Caco-2 (cell line): ENCODE results near the gene IL24. TPM values are rescaled to one million over a fixed set of nuclear protein-coding genes. Genes with fewer than 3 reads are reported as not detected.

ENCODE experiments used
- BruUV-seq: library from RNA; stranded (reverse); fragments of 400-500 nt; replicated peaks from 2 replicates; lab custom pipeline; 2021; lab: Mats Ljungman, UMichigan
- CTCF ChIA-PET: fragments of 300-600 bp; sonication (Branson Sonifier 250); formaldehyde crosslinking; loops from one replicate; lab custom pipeline; 2022; ENCODE audit warnings: antibody characterized with exemption; lab: Charles Lee
- POLR2A ChIA-PET: fragments of 300-600 bp; sonication (Branson Sonifier 250); formaldehyde crosslinking; loops from one replicate; lab custom pipeline; 2022; ENCODE audit warnings: antibody characterized with exemption; lab: Charles Lee
- DNase-seq, 2 experiments: peaks; one replicate each; pipeline versions ENCODE4 v3.0.0 to v3.0.0-alpha.2; 2020 to 2022
- H3K27me3 ChIP-seq: replicated peaks from 2 replicates; pipeline ENCODE4 v1.6.0; 2011; ENCODE audit warnings: low read length; ENCODE audit not compliant: control insufficient read depth, insufficient read depth
- H3K36me3 ChIP-seq: 2 replicates; pipeline ENCODE4 v1.5.1; 2011; ENCODE audit warnings: low read length; ENCODE audit not compliant: control insufficient read depth, insufficient read depth
- H3K4me1 ChIP-seq: fragments of 250-450 bp; sonication (Bioruptor Pico); 2 replicates; pipeline ENCODE4 v1.5.1; 2020; ENCODE audit warnings: mild to moderate bottlenecking
- H3K4me3 ChIP-seq: 2 replicates; pipeline ENCODE4 v1.5.1; 2011; ENCODE audit warnings: low read depth, mild to moderate bottlenecking, control low read depth, low read length
- H3K9me3 ChIP-seq: fragments of 250-450 bp; sonication (Bioruptor Pico); 2 replicates; pipeline ENCODE4 v1.5.1; 2020; ENCODE audit warnings: mild to moderate bottlenecking, moderate library complexity
- H3K27ac Mint-ChIP-seq: one replicate; pipeline ENCODE4 v1.8.0; 2022; ENCODE audit warnings: mixed read lengths; ENCODE audit not compliant: unreplicated experiment
- H3K27me3 Mint-ChIP-seq: one replicate; pipeline ENCODE4 v1.8.0; 2022; ENCODE audit warnings: mixed read lengths; ENCODE audit not compliant: insufficient read depth, unreplicated experiment
- H3K36me3 Mint-ChIP-seq: one replicate; pipeline ENCODE4 v1.8.0; 2022; ENCODE audit warnings: mild to moderate bottlenecking, mixed read lengths; ENCODE audit not compliant: insufficient read depth, unreplicated experiment
- H3K4me1 Mint-ChIP-seq: one replicate; pipeline ENCODE4 v1.8.0; 2022; ENCODE audit warnings: low read depth, mixed read lengths; ENCODE audit not compliant: unreplicated experiment
- H3K4me3 Mint-ChIP-seq: one replicate; pipeline ENCODE4 v1.8.0; 2022; ENCODE audit warnings: mild to moderate bottlenecking, moderate library complexity, mixed read lengths; ENCODE audit not compliant: unreplicated experiment
- H3K9me3 Mint-ChIP-seq: one replicate; pipeline ENCODE4 v1.8.0; 2022; ENCODE audit warnings: mixed read lengths; ENCODE audit not compliant: unreplicated experiment
- intact Hi-C: fragments of 100-400 bp; cut with micrococcal nuclease; formaldehyde crosslinking; loops from one replicate; pipeline ENCODE4 v1.10.0; 2022; ENCODE audit not compliant: unreplicated experiment
- total RNA-seq: library from RNA; stranded (reverse); gene quantifications from 2 replicates; pipeline ENCODE4 v1.2.3, GENCODE V29; 2022
- TF ChIP-seq, protein P1 (sequence below), 2 experiments: fragments of 200-600 bp in 1 of 2; IDR thresholded peaks; 1 replicate in 1 of 2; 2 replicates in 1 of 2; pipeline versions ENCODE4 v1.5.1 to v1.8.0; 2011 to 2022; ENCODE audit warnings: antibody characterized with exemption in 1 of 2, control low read depth in 1 of 2, inconsistent platforms in 1 of 2, low read depth in 1 of 2, low read length in 1 of 2, mild to moderate bottlenecking in 1 of 2, moderate library complexity in 1 of 2; ENCODE audit not compliant: insufficient read depth in 1 of 2, severe bottlenecking in 1 of 2, unreplicated experiment in 1 of 2

The IL24 gene
- total RNA-seq, 1 experiment from 2014 or later: not detected

GRCh38 chr1:206899717-206900116 lies 2.5 kb downstream of the IL24 start:
- H3K9me3 Mint-ChIP-seq: no peaks in the 10 kb centered on the region
- TF ChIP-seq, protein P1, sequence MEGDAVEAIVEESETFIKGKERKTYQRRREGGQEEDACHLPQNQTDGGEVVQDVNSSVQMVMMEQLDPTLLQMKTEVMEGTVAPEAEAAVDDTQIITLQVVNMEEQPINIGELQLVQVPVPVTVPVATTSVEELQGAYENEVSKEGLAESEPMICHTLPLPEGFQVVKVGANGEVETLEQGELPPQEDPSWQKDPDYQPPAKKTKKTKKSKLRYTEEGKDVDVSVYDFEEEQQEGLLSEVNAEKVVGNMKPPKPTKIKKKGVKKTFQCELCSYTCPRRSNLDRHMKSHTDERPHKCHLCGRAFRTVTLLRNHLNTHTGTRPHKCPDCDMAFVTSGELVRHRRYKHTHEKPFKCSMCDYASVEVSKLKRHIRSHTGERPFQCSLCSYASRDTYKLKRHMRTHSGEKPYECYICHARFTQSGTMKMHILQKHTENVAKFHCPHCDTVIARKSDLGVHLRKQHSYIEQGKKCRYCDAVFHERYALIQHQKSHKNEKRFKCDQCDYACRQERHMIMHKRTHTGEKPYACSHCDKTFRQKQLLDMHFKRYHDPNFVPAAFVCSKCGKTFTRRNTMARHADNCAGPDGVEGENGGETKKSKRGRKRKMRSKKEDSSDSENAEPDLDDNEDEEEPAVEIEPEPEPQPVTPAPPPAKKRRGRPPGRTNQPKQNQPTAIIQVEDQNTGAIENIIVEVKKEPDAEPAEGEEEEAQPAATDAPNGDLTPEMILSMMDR (IDR thresholded peaks at IDR 0.05; ENCODE audit: insufficient read depth in 1 of 2, low read depth in 1 of 2, low read length in 1 of 2, severe bottlenecking in 1 of 2, unreplicated experiment in 1 of 2): no peak
- POLR2A ChIA-PET: no interaction called here
- no peak overlapping the region for H3K4me3 Mint-ChIP-seq
- H3K27ac Mint-ChIP-seq: no peak overlapping the region
- no peaks in the 10 kb centered on the region for H3K36me3 Mint-ChIP-seq
- peaks cover 8% of the 10 kb centered on the region for H3K27me3 Mint-ChIP-seq
- intact Hi-C loops: no loop called here
- BruUV-seq: no TSS peak
- no peak for DNase-seq
- Histone ChIP-seq H3K4me1 (no peaks in the 10 kb centered on the region), H3K9me3 (no peaks in the 10 kb centered on the region), H3K4me3 (no peak overlapping the region), H3K36me3 (no peaks in the 10 kb centered on the region), H3K27me3 (no peaks in the 10 kb centered on the region)
- peaks cover 7% of the 10 kb centered on the region for H3K4me1 Mint-ChIP-seq
- CTCF ChIA-PET: interaction anchor here (0.6 to 1.4 kb wide), 2 partner anchors 10 to 13 kb away, joined by 3 to 4 read pairs; no protein-coding TSS in a partner anchor

DNA sequence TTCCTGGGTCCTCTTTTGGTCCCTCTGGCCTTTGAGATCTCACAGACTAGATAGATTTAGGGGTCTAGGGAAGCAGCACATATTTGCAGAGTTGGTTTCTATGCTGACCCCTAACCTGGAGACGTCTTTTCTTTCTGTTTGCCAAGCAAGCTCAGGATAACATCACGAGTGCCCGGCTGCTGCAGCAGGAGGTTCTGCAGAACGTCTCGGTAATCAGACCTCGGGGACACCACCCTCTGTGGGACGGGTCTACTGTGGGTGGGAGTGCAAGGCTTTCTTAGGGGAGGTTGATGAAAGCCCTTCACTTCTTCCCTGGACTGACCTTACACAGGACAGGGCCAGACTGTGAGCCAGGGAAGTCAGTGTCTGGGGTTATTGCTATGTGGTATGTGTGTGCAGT lies 2.9 kb downstream of the IL24 start:
- H3K9me3 Mint-ChIP-seq: no peaks in the 10 kb centered on the region
- no peaks in the 10 kb centered on the region for H3K36me3 Mint-ChIP-seq
- TF ChIP-seq, protein P1 (IDR thresholded peaks at IDR 0.05; ENCODE audit: insufficient read depth in 1 of 2, low read depth in 1 of 2, low read length in 1 of 2, severe bottlenecking in 1 of 2, unreplicated experiment in 1 of 2): no peak
- H3K27ac Mint-ChIP-seq: no peak overlapping the region
- Histone ChIP-seq H3K27me3 (no peaks in the 10 kb centered on the region), H3K4me1 (no peaks in the 10 kb centered on the region), H3K36me3 (no peaks in the 10 kb centered on the region), H3K4me3 (no peak overlapping the region), H3K9me3 (no peaks in the 10 kb centered on the region)
- POLR2A ChIA-PET: no interaction called here
- DNase-seq: no peak
- intact Hi-C loops: no loop called here
- CTCF ChIA-PET: interaction anchor here (0.6 to 1.4 kb wide), 2 partner anchors 9 to 12 kb away, joined by 3 to 4 read pairs; no protein-coding TSS in a partner anchor
- no TSS peak for BruUV-seq
- H3K4me1 Mint-ChIP-seq: peaks cover 7% of the 10 kb centered on the region
- H3K4me3 Mint-ChIP-seq: no peak overlapping the region
- peaks cover 10% of the 10 kb centered on the region for H3K27me3 Mint-ChIP-seq

DNA sequence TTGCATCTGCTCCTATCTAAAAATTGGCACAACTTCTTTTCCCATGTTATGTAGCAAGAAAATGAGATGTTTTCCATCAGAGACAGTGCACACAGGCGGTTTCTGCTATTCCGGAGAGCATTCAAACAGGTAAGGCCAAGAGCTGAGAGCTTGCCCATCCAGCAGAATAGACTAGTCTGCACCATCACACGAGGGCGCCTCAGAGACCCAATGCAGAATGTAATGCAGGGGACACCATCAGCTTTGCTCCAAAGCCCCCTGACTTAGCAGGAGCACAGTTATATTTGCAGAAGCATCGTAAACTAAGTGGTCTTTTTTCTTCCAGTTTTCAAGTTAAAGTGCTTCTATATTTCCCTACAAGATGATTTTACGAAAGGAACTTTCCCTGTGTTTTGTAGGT lies 4.7 kb downstream of the IL24 start:
- no peak for DNase-seq
- no peaks in the 10 kb centered on the region for H3K9me3 Mint-ChIP-seq
- POLR2A ChIA-PET: no interaction called here
- intact Hi-C loops: no loop called here
- TF ChIP-seq, protein P1 (IDR thresholded peaks at IDR 0.05; ENCODE audit: insufficient read depth in 1 of 2, low read depth in 1 of 2, low read length in 1 of 2, severe bottlenecking in 1 of 2, unreplicated experiment in 1 of 2): no peak
- Histone ChIP-seq H3K9me3 (no peaks in the 10 kb centered on the region), H3K36me3 (no peaks in the 10 kb centered on the region), H3K27me3 (no peaks in the 10 kb centered on the region; the same call in 1 of the 2 replicates), H3K4me3 (no peak overlapping the region), H3K4me1 (no peaks in the 10 kb centered on the region)
- H3K27ac Mint-ChIP-seq: no peak overlapping the region
- H3K4me1 Mint-ChIP-seq: no peaks in the 10 kb centered on the region
- no peak overlapping the region for H3K4me3 Mint-ChIP-seq
- CTCF ChIA-PET: interaction anchor here (1.4 kb wide), 1 partner anchor 10 kb away, joined by 3 read pairs; no protein-coding TSS in a partner anchor
- peaks cover 16% of the 10 kb centered on the region for H3K27me3 Mint-ChIP-seq
- no TSS peak for BruUV-seq
- H3K36me3 Mint-ChIP-seq: no peaks in the 10 kb centered on the region
